Measurements from ENCODE around the gene SPHK2. TPM values are rescaled to one million over a fixed set of nuclear protein-coding genes. Genes with fewer than 3 reads are reported as not detected.

Gene SPHK2
- total RNA-seq, 1 experiment from 2014 or later: 19.9 TPM

DNA sequence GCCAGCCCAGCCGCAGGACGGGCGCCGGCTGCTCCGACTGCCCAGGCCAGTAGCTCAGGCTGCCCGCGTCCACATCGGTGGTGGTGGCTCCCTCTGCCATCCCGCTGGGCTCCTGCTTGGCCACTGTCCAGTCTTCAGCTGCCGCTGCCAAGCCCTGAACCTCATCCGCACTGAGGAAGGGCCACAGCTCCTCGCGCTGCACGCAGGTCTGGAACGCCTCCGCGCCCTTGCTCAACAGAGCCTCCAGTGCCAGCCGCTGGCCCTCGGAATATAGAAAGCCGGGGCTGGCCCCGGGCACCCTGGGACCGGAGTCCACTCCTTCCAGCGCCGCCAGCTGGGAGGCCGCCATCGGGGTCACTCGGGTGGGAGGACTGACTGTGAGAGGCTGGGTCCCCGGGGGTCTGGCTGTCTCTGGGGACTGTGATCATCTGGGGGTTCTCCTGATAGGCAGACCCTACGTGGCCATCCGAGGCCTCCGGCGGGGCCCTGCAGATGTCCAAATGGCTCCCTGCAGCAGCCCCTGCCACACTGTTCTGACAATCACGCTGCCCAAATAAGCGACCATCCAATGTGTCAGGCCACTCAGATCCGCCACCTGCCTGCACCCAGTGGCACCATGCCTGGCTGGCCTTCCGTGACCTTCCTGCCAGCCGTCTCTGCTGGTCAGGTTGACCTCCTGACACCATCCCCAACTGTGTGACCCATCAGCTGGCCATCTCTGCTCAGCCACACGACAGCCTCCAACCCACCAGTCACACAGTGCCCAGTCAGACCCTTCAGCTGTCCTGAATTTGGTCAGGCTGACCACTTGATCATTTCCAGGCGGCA, 6.1 kb upstream of the SPHK2 start:
- Histone ChIP-seq H3K36me3 (ENCODE audit: control insufficient read depth in 1 of 2, insufficient read depth in 2 of 2, low read length in 2 of 2) (peaks cover 19 to 32% of the 10 kb centered on the region in 2 experiments), H3K9ac (ENCODE audit: low read length) (no peak overlapping the region), H3K4me2 (ENCODE audit: low read length) (no peak overlapping the region), H3K4me1 (ENCODE audit: control insufficient read depth in 1 of 2, insufficient read depth in 2 of 2, low read length in 2 of 2) (peaks cover 34 to 57% of the 10 kb centered on the region in 2 experiments), H4K20me1 (ENCODE audit: insufficient read depth) (peaks cover 30% of the 10 kb centered on the region; the same call in 1 of the 2 replicates), H3K4me3 (replicated peaks in 1 of 2; ENCODE audit: low read depth in 1 of 2, low read length in 2 of 2) (no peak overlapping the region), H3K27me3 (ENCODE audit: insufficient read depth, low read length) (no peaks in the 10 kb centered on the region), H3K79me2 (ENCODE audit: insufficient read depth, low read length) (peaks cover 27% of the 10 kb centered on the region), H3K9me3 (ENCODE audit: control insufficient read depth in 1 of 2, insufficient read depth in 1 of 2, low read depth in 1 of 2, low read length in 2 of 2) (no peaks in the 10 kb centered on the region), H3K27ac (ENCODE audit: low read depth, low read length) (peak overlapping the region; percentile 86; the same call in 1 of the 2 replicates), H3K9me2 (ENCODE audit: insufficient read depth) (no peaks in the 10 kb centered on the region), H2AFZ (ENCODE audit: low read depth, low read length, poor library complexity, severe bottlenecking) (no peak overlapping the region)
- ChIA-PET CTCF (interaction anchor here (1.2 kb wide), 1 partner anchor 107 kb away, joined by 3 read pairs; no protein-coding TSS in a partner anchor), POLR2A (interaction anchor here (1.0 to 1.1 kb wide), 2 partner anchors 24 to 126 kb away, joined by 3 read pairs; no protein-coding TSS in a partner anchor), RAD21 (ENCODE audit: low non-redundant PET in 1 of 2, low total read pairs in 2 of 2, uncharacterized antibody in 2 of 2, unreplicated experiment in 2 of 2) (no interaction called here)
- BruUV-seq (replicated peaks): no TSS peak
- intact Hi-C loops (cut with micrococcal nuclease): no loop called here
- no peak for TF ChIP-seq ELF1 (IDR thresholded peaks at IDR 0.05; ENCODE audit: borderline replicate concordance, low read depth)
- TF ChIP-seq FOSL1 (IDR thresholded peaks at IDR 0.05; ENCODE audit: low read depth): no peak
- TF ChIP-seq, protein P1, sequence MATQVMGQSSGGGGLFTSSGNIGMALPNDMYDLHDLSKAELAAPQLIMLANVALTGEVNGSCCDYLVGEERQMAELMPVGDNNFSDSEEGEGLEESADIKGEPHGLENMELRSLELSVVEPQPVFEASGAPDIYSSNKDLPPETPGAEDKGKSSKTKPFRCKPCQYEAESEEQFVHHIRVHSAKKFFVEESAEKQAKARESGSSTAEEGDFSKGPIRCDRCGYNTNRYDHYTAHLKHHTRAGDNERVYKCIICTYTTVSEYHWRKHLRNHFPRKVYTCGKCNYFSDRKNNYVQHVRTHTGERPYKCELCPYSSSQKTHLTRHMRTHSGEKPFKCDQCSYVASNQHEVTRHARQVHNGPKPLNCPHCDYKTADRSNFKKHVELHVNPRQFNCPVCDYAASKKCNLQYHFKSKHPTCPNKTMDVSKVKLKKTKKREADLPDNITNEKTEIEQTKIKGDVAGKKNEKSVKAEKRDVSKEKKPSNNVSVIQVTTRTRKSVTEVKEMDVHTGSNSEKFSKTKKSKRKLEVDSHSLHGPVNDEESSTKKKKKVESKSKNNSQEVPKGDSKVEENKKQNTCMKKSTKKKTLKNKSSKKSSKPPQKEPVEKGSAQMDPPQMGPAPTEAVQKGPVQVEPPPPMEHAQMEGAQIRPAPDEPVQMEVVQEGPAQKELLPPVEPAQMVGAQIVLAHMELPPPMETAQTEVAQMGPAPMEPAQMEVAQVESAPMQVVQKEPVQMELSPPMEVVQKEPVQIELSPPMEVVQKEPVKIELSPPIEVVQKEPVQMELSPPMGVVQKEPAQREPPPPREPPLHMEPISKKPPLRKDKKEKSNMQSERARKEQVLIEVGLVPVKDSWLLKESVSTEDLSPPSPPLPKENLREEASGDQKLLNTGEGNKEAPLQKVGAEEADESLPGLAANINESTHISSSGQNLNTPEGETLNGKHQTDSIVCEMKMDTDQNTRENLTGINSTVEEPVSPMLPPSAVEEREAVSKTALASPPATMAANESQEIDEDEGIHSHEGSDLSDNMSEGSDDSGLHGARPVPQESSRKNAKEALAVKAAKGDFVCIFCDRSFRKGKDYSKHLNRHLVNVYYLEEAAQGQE (IDR thresholded peaks at IDR 0.05; ENCODE audit: low read depth): no peak
- TF ChIP-seq TCF7L2 (IDR thresholded peaks at IDR 0.05; ENCODE audit: borderline replicate concordance, extremely low read depth, insufficient read depth, insufficient read length): no peak
- no peak for TF ChIP-seq CBX3 (IDR thresholded peaks at IDR 0.05; ENCODE audit: low read depth)
- ATAC-seq: no peak
- no peak for DNase-seq (ENCODE audit: low read depth, low spot score)
